GM23248 (cell line): Measurements from ENCODE around the gene RTRAF. TPM values are rescaled to one million over a fixed set of nuclear protein-coding genes. Genes with fewer than 3 reads are reported as not detected.

Experiments used
- DNase-seq: peaks from one replicate; pipeline ENCODE4 v3.0.0-alpha.2; 2015
- H2AFZ ChIP-seq: fragments of 200-600 bp; sonication (generic); 2 replicates; pipeline ENCODE4 v1.6.1; 2016; ENCODE audit warnings: antibody characterized with exemption
- H3F3A ChIP-seq: fragments of 200-600 bp; sonication (generic); 2 replicates; pipeline ENCODE4 v1.6.1; 2016; ENCODE audit warnings: mild to moderate bottlenecking, antibody characterized with exemption, mixed run types; ENCODE audit not compliant: insufficient read depth
- H3K27ac ChIP-seq: fragments of 200-600 bp; sonication (generic); 2 replicates; pipeline ENCODE4 v1.5.1; 2016; ENCODE audit warnings: mild to moderate bottlenecking
- H3K27me3 ChIP-seq: fragments of 200-600 bp; sonication (generic); replicated peaks from 2 replicates; pipeline ENCODE4 v1.6.1; 2016; ENCODE audit warnings: mild to moderate bottlenecking; ENCODE audit not compliant: insufficient read depth
- H3K36me3 ChIP-seq: fragments of 200-600 bp; sonication (generic); 2 replicates; pipeline ENCODE4 v1.6.1; 2016; ENCODE audit warnings: low read depth, mild to moderate bottlenecking
- H3K4me1 ChIP-seq: fragments of 200-600 bp; sonication (generic); 2 replicates; pipeline ENCODE4 v1.6.1; 2016; ENCODE audit warnings: mild to moderate bottlenecking; ENCODE audit not compliant: insufficient read depth
- H3K4me2 ChIP-seq: fragments of 200-600 bp; sonication (generic); one replicate; pipeline ENCODE4 v1.6.1; 2016; ENCODE audit warnings: mild to moderate bottlenecking; ENCODE audit not compliant: unreplicated experiment
- H3K4me3 ChIP-seq: fragments of 200-600 bp; sonication (generic); 2 replicates; pipeline ENCODE4 v1.5.1; 2016; ENCODE audit warnings: mild to moderate bottlenecking
- H3K79me2 ChIP-seq: fragments of 200-600 bp; sonication (generic); 2 replicates; pipeline ENCODE4 v1.6.1; 2016; ENCODE audit warnings: mild to moderate bottlenecking; ENCODE audit not compliant: insufficient read depth
- H3K9ac ChIP-seq: fragments of 200-600 bp; sonication (generic); 2 replicates; pipeline ENCODE4 v1.6.1; 2016; ENCODE audit warnings: mild to moderate bottlenecking
- H3K9me2 ChIP-seq: fragments of 200-600 bp; sonication (generic); 2 replicates; pipeline ENCODE4 v1.6.1; 2016; ENCODE audit warnings: mixed run types, mild to moderate bottlenecking, moderate library complexity; ENCODE audit not compliant: insufficient read depth
- H3K9me3 ChIP-seq: fragments of 200-600 bp; sonication (generic); one replicate; pipeline ENCODE4 v1.6.1; 2017; ENCODE audit warnings: low read depth
- H4K20me1 ChIP-seq: fragments of 200-600 bp; sonication (generic); 2 replicates; pipeline ENCODE4 v1.6.0; 2016; ENCODE audit not compliant: insufficient read depth
- EZH2 ChIP-seq: fragments of 200-600 bp; sonication (generic); IDR thresholded peaks from 2 replicates; pipeline ENCODE4 v1.6.1; 2018; ENCODE audit warnings: antibody characterized with exemption, mild to moderate bottlenecking; ENCODE audit not compliant: insufficient read depth, poor library complexity, severe bottlenecking
- EZH2phosphoT487 ChIP-seq: fragments of 200-600 bp; sonication (generic); IDR thresholded peaks from 2 replicates; pipeline ENCODE4 v1.6.1; 2018; ENCODE audit warnings: antibody characterized with exemption, moderate library complexity, mild to moderate bottlenecking, low read depth; ENCODE audit not compliant: insufficient read depth
- WGBS, 2 experiments: methylation state at CpG; one replicate each; pipeline ENCODE4 v1.1.6; 2015 to 2017; ENCODE audit warnings: low lambda C conversion rate in 2 of 2, low coverage in 1 of 2; ENCODE audit errors: missing lambda C conversion rate in 2 of 2; 5-methylcytosine and 5-hydroxymethylcytosine counted together
- in situ Hi-C: fragments of 300-500 bp; cut with MboI; formaldehyde crosslinking; loops from 2 replicates; pipeline ENCODE4 v1.15.0; 2020
- polyA plus RNA-seq: library from polyadenylated mRNA; unstranded; fragments of >200 nt; fragmentation: Nextera tagmentation; extraction: Ambion mirVana; gene quantifications from 2 replicates; pipeline ENCODE4 v1.2.1, GENCODE V29; 2016
- total RNA-seq: library from RNA; depleted of rRNA; stranded (reverse); fragments of >200 nt; shearing (Covaris generic); gene quantifications from 2 replicates; pipeline ENCODE4 v1.2.3, GENCODE V29; 2014; rRNA removed

The RTRAF gene
- total RNA-seq (99.9 and 140 TPM in 2 replicates), polyA plus RNA-seq (257 and 270 TPM in 2 replicates)

- Histone ChIP-seq H3K4me2 (peak within 1 kb of the TSS; percentile 94), H3K4me3 (peak within 1 kb of the TSS; percentile 99), H3K9me2 (no peaks in the 10 kb centered on the region), H3K79me2 (peaks cover 51% of the 10 kb centered on the region), H3F3A (peaks cover 5% of the 10 kb centered on the region; the same call in 1 of the 2 replicates), H3K9ac (peak within 1 kb of the TSS; percentile 90), H3K27ac (peak within 1 kb of the TSS; percentile 58), H3K27me3 (no peaks in the 10 kb centered on the region), H3K4me1 (peaks cover 16% of the 10 kb centered on the region), H4K20me1 (no peaks in the 10 kb centered on the region), H2AFZ (peak within 1 kb of the TSS; percentile 97), H3K36me3 (peaks cover 27% of the 10 kb centered on the region), H3K9me3 (no peaks in the 10 kb centered on the region)
- WGBS, 2 experiments: 1% methylated on average over 64 to 65 of the region's 72 CpGs
- TF ChIP-seq EZH2phosphoT487 (no peak), EZH2 (no peak)
- DNase-seq: peak; percentile 98
- in situ Hi-C loops: no loop called here
Observed at GRCh38 chr14:51989293-51990234, at the start of gene RTRAF. RTRAF (plus strand) TSS chr14:51989546; CDS start chr14:51989640, 94 bp downstream.

GRCh38 chr14:51939755-51940301 lies 49.5 kb upstream of the RTRAF start:
- Histone ChIP-seq H3K36me3 (no peaks in the 10 kb centered on the region), H3K27ac (no peak overlapping the region), H4K20me1 (no peaks in the 10 kb centered on the region), H3K4me3 (no peak overlapping the region), H3K4me2 (no peak overlapping the region), H3K4me1 (no peaks in the 10 kb centered on the region), H3F3A (no peaks in the 10 kb centered on the region), H3K9ac (no peak overlapping the region), H3K79me2 (no peaks in the 10 kb centered on the region), H3K9me2 (no peaks in the 10 kb centered on the region), H2AFZ (no peak overlapping the region), H3K9me3 (no peaks in the 10 kb centered on the region), H3K27me3 (no peaks in the 10 kb centered on the region)
- in situ Hi-C loops: no loop called here
- WGBS, 2 experiments: 94 to 97% methylated on average over 10 of the region's 10 CpGs
- TF ChIP-seq EZH2: no peak
- no peak for TF ChIP-seq EZH2phosphoT487
- no peak for DNase-seq

- Histone ChIP-seq H3K4me3 (no peak overlapping the region), H3K27ac (no peak overlapping the region), H3K4me2 (no peak overlapping the region), H3K27me3 (no peaks in the 10 kb centered on the region), H3K36me3 (no peaks in the 10 kb centered on the region), H4K20me1 (no peaks in the 10 kb centered on the region), H3K9me3 (no peaks in the 10 kb centered on the region), H3F3A (no peaks in the 10 kb centered on the region), H3K79me2 (no peaks in the 10 kb centered on the region), H3K9ac (no peak overlapping the region), H2AFZ (no peak overlapping the region), H3K9me2 (0 out of 2 replicates have a peak, but pooled peaks cover 4% of the 10 kb centered on the region), H3K4me1 (no peaks in the 10 kb centered on the region)
- TF ChIP-seq EZH2 (no peak), EZH2phosphoT487 (no peak)
- in situ Hi-C loops: no loop called here
- DNase-seq: no peak
- 94 to 100% methylated on average over 2 of the region's 2 CpGs for WGBS, 2 experiments
Observed at GRCh38 chr14:51942971-51943370, 46.4 kb upstream of the RTRAF start.

- H2AFZ ChIP-seq: no peak overlapping the region
- no peaks in the 10 kb centered on the region for H3K27me3 ChIP-seq
- no peaks in the 10 kb centered on the region for H3K79me2 ChIP-seq
- no peak overlapping the region for H3K4me2 ChIP-seq
- H3K27ac ChIP-seq: no peak overlapping the region
- no peaks in the 10 kb centered on the region for H3F3A ChIP-seq
- H4K20me1 ChIP-seq: no peaks in the 10 kb centered on the region
- DNase-seq: peak; percentile 37
- H3K9me2 ChIP-seq: peaks cover 4% of the 10 kb centered on the region; the same call in 1 of the 2 replicates
- H3K4me1 ChIP-seq: peaks cover 5% of the 10 kb centered on the region; the same call in 1 of the 2 replicates
- in situ Hi-C loops: no loop called here
- H3K36me3 ChIP-seq: no peaks in the 10 kb centered on the region
- 56% methylated on average over 2 of the region's 2 CpGs for WGBS, 2 experiments
- H3K9ac ChIP-seq: no peak overlapping the region
- TF ChIP-seq EZH2 (no peak), EZH2phosphoT487 (no peak)
- no peaks in the 10 kb centered on the region for H3K9me3 ChIP-seq
- H3K4me3 ChIP-seq: no peak overlapping the region
Observed at GRCh38 chr14:51950007-51950406, 39.3 kb upstream of the RTRAF start.
